ENCODE data around the gene MRPS22. TPM values are rescaled to one million over a fixed set of nuclear protein-coding genes. Genes with fewer than 3 reads are reported as not detected.

The MRPS22 gene
- total RNA-seq, 1 experiment from 2014 or later = 95.1 TPM

DNA sequence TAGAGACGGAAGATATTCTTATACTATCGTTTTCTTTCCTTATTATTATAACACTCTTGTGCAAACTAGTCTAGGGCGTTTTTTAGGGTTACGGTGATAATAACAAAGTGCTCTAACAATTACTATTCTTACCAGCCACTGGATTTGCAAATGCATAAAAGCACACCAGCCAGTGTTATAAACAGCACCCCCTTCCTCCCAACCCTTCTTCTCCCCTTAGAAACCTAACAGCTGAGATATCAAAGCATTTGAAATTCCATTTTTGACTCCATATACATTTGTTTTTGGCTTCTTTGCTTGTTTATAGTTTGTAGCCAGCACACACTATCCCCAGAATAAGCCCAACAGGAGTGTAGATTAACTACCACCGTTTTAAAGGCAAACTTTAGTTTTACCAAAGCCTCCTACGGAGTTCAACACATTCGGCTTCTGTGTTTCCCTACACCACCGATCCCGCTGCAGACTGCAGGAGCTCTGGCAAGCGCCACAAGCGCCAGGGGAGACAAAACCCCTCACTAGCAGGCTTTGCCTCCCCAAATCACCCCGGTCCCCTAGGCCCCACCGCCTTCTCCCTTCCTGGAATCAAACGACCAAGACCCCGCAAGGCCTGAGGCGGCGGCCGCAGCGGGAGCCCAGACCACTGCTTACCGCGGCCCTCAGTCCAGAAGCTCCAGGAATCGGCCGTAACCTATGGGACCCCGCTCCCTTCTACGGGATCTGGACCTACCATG, 45.2 kb downstream of the MRPS22 start:
- H3K4me2 ChIP-seq (ENCODE audit: low read length) = peak overlapping the region; percentile 85
- BruUV-seq (replicated peaks) = TSS peak; percentile 76
- ChIA-PET POLR2A (interaction anchor here (0.8 to 1.4 kb wide), 3 partner anchors 9 to 145 kb away, joined by 3 to 4 read pairs (median 3); no protein-coding TSS in a partner anchor), CTCF (interaction anchor here (0.7 to 1.9 kb wide), 3 partner anchors 8 to 465 kb away, joined by 4 to 12 read pairs (median 4); no protein-coding TSS in a partner anchor), RAD21 (ENCODE audit: low non-redundant PET in 1 of 2, low total read pairs in 2 of 2, uncharacterized antibody in 2 of 2, unreplicated experiment in 2 of 2) (interaction anchor here in 1 of 2 experiments (0.6 kb wide), 1 partner anchor 9 kb away, joined by 3 read pairs; no protein-coding TSS in a partner anchor)
- peaks cover 54% of the 10 kb centered on the region for H3K79me2 ChIP-seq (ENCODE audit: insufficient read depth, low read length)
- H3K27ac ChIP-seq (ENCODE audit: low read depth, low read length) = peak overlapping the region; percentile 88
- no peaks in the 10 kb centered on the region for H3K27me3 ChIP-seq (ENCODE audit: insufficient read depth, low read length)
- DNase-seq (ENCODE audit: low read depth, low spot score) = no peak
- no peaks in the 10 kb centered on the region for H3K36me3 ChIP-seq (ENCODE audit: control insufficient read depth in 1 of 2, insufficient read depth in 2 of 2, low read length in 2 of 2)
- H3K4me3 ChIP-seq (replicated peaks in 1 of 2; ENCODE audit: low read depth in 1 of 2, low read length in 2 of 2) = peak overlapping the region; percentile 89 to 94
- H2AFZ ChIP-seq (ENCODE audit: low read depth, low read length, poor library complexity, severe bottlenecking) = no peak overlapping the region
- no peak for TF ChIP-seq SRF (IDR thresholded peaks at IDR 0.05; ENCODE audit: low read depth)
- TF ChIP-seq, protein P1, sequence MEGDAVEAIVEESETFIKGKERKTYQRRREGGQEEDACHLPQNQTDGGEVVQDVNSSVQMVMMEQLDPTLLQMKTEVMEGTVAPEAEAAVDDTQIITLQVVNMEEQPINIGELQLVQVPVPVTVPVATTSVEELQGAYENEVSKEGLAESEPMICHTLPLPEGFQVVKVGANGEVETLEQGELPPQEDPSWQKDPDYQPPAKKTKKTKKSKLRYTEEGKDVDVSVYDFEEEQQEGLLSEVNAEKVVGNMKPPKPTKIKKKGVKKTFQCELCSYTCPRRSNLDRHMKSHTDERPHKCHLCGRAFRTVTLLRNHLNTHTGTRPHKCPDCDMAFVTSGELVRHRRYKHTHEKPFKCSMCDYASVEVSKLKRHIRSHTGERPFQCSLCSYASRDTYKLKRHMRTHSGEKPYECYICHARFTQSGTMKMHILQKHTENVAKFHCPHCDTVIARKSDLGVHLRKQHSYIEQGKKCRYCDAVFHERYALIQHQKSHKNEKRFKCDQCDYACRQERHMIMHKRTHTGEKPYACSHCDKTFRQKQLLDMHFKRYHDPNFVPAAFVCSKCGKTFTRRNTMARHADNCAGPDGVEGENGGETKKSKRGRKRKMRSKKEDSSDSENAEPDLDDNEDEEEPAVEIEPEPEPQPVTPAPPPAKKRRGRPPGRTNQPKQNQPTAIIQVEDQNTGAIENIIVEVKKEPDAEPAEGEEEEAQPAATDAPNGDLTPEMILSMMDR (IDR thresholded peaks at IDR 0.05 in 2 of 3, conservative IDR thresholded peaks at IDR 0.05 in 1 of 3; ENCODE audit: borderline replicate concordance in 1 of 3, insufficient read depth in 1 of 3, low read depth in 2 of 3, low read length in 2 of 3) = no peak
- no peak for TF ChIP-seq EZH2phosphoT487 (IDR thresholded peaks at IDR 0.05; ENCODE audit: borderline replicate concordance)
- peak; percentile 1 for TF ChIP-seq YY1 (IDR thresholded peaks at IDR 0.05; ENCODE audit: extremely low read depth, insufficient replicate concordance, low read depth, low read length)
- no peak for TF ChIP-seq SP1 (IDR thresholded peaks at IDR 0.05; ENCODE audit: low read depth)
- TF ChIP-seq CBX3 (IDR thresholded peaks at IDR 0.05; ENCODE audit: low read depth) = no peak
- no peak for TF ChIP-seq JUND (IDR thresholded peaks at IDR 0.05)
- H3K9ac ChIP-seq (ENCODE audit: low read length) = peak overlapping the region; percentile 93
- peaks cover 10 to 18% of the 10 kb centered on the region in 2 experiments for H3K4me1 ChIP-seq (ENCODE audit: control insufficient read depth in 1 of 2, insufficient read depth in 2 of 2, low read length in 2 of 2)
- no peaks in the 10 kb centered on the region; the same call in 1 of the 2 replicates for H4K20me1 ChIP-seq (ENCODE audit: insufficient read depth)
- H3K9me3 ChIP-seq (ENCODE audit: control insufficient read depth in 1 of 2, insufficient read depth in 1 of 2, low read depth in 1 of 2, low read length in 2 of 2) = no peaks in the 10 kb centered on the region
- no peak; the same call in 1 of the 2 replicates for ATAC-seq
- H3K9me2 ChIP-seq (ENCODE audit: insufficient read depth) = no peaks in the 10 kb centered on the region
- intact Hi-C loops (cut with micrococcal nuclease) = no loop called here

Measured in HCT116 (cell line).